ENCODE data around the gene PTPRN2.

PTPRN2 gene

DNA sequence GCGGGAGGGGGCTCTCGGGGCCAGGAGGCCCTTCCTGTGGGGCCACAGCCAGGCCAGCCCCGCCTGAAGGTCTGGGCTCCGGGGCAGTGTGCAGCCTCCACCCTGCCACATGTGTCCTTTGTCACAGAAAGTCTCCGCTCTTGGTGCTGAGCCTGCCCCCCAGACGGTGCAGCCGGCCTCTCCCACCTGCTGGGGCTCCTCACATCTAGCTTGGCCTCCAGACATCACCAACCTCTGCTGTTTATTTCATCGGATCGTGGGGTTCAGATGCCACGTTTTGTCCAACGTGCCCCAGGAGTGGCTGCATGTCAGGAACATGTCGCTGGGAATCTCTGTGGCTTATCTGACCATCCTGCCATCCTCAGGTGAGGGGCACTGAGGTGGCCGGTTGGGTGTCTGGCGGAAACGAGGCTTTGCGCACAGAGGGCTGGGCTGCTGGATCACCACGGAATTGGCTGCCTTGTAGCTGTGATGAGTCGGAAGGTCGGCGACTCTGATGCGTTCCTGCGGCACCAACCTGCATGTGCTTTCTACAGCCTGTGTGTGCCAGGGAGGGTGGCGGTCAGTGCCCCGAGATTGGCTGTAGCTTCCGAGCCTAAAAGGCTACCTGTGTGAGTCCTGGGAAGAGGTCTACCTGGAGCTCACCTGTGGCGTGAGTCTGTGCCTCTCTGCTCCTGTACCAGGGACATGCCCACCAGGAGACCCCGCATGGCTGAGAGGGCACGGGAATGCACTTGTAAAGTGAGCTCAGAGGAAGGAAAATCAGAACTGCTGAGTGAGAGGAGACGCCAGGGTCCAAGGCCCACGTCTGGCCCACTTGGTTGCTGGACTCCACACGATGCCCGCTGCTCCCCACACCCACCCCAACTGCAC lies 934.4 kb downstream of the PTPRN2 start:
- TF ChIP-seq ZFX (IDR thresholded peaks at IDR 0.05; ENCODE audit: borderline replicate concordance), result no peak
- TF ChIP-seq, protein P1, sequence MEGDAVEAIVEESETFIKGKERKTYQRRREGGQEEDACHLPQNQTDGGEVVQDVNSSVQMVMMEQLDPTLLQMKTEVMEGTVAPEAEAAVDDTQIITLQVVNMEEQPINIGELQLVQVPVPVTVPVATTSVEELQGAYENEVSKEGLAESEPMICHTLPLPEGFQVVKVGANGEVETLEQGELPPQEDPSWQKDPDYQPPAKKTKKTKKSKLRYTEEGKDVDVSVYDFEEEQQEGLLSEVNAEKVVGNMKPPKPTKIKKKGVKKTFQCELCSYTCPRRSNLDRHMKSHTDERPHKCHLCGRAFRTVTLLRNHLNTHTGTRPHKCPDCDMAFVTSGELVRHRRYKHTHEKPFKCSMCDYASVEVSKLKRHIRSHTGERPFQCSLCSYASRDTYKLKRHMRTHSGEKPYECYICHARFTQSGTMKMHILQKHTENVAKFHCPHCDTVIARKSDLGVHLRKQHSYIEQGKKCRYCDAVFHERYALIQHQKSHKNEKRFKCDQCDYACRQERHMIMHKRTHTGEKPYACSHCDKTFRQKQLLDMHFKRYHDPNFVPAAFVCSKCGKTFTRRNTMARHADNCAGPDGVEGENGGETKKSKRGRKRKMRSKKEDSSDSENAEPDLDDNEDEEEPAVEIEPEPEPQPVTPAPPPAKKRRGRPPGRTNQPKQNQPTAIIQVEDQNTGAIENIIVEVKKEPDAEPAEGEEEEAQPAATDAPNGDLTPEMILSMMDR (IDR thresholded peaks at IDR 0.05), result no peak
- no peak overlapping the region for H3K27ac ChIP-seq

DNA sequence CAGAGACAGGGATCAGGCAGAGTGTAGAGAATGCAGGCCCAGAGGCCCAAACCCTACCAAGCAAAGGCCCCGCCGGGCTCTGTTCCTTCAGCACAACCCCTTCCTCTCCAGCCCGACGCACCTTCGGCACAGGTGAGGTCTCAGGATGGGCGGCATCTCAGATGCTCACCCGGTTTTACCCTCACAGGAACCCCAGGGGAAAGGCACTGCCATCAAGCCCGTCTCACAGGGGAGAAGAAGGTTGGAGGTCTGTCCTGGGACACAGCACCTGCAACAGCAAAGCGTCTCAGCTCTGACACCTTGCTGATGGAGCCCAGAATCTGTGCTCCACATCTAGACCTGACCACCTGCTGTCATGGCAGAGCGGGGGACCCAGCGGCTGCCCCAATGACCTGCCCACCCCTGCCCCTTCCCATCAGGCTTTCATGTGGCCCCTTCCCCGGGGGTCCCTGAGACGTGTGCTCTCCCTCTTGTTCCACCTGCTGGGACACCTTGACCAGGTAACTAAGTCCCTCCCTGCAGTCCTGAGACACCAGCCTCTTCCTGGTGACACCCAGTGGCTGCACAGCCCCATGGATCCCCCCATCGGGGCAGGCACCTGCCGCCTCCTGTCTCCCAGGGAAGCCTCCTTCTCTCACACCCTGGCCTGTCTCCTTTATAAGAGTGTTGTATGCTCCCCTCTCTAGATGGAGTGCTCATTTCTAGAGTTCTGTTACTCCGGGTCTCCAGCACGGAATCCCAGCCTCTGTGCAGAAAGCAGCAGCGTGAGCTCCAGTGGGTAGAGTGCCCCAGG lies 935.3 kb downstream of the PTPRN2 start:
- TF ChIP-seq ZFX (IDR thresholded peaks at IDR 0.05; ENCODE audit: borderline replicate concordance), result no peak
- TF ChIP-seq, protein P1 (IDR thresholded peaks at IDR 0.05), result no peak
- H3K27ac ChIP-seq, result no peak overlapping the region

GRCh38 chr7:157651366-157652160 lies 936.1 kb downstream of the PTPRN2 start:
- H3K27ac ChIP-seq, result no peak overlapping the region

GRCh38 chr7:157650801-157651200 lies 936.8 kb downstream of the PTPRN2 start:
- no peak for TF ChIP-seq ZFX (IDR thresholded peaks at IDR 0.05; ENCODE audit: borderline replicate concordance)
- TF ChIP-seq, protein P1 (IDR thresholded peaks at IDR 0.05), result no peak
- H3K27ac ChIP-seq, result no peak overlapping the region

More at GRCh38 chr7:157651366-157652160, 936.1 kb downstream of the PTPRN2 start:
- TF ChIP-seq, protein P1 (IDR thresholded peaks at IDR 0.05), result no peak
- TF ChIP-seq ZFX (IDR thresholded peaks at IDR 0.05; ENCODE audit: borderline replicate concordance), result no peak

GRCh38 chr7:157650131-157650631 lies 937.4 kb downstream of the PTPRN2 start:
- TF ChIP-seq, protein P1 (IDR thresholded peaks at IDR 0.05), result no peak
- TF ChIP-seq ZFX (IDR thresholded peaks at IDR 0.05; ENCODE audit: borderline replicate concordance), result no peak
- H3K27ac ChIP-seq, result no peak overlapping the region

DNA sequence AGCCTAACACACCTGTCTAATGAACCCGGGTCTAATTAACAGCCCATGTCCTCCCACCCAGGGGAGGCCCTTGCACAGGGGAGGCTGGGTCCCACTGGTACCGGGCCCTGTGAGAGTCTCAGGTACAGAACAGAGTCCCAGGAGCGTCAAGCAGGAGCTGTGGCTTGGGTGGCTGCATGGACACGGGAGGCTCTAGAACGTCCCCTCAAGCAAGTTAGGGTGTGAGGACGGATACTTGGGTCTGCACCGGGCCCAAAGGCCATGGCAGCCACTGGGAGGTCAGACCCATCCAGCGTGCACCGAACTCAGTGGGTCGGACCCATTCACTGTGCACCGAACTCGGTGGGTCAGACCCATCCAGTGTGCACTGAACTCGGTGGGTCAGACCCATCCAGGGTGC lies 941.1 kb downstream of the PTPRN2 start:
- no peak for TF ChIP-seq ZFX (IDR thresholded peaks at IDR 0.05; ENCODE audit: borderline replicate concordance)
- TF ChIP-seq, protein P1 (IDR thresholded peaks at IDR 0.05), result no peak
- no peak overlapping the region for H3K27ac ChIP-seq
